AG09319 (cell line): ENCODE results near the gene PDE7B.

Experiments used
- DNase-seq: peaks from one replicate; pipeline ENCODE4 v3.0.0-alpha.2; 2010; ENCODE audit warnings: low read depth; ENCODE audit errors: extremely low read depth
- TF ChIP-seq, protein P1 (sequence below): IDR thresholded peaks from 2 replicates; pipeline ENCODE4 v1.5.1; 2011; ENCODE audit warnings: low read depth, mild to moderate bottlenecking, inconsistent platforms, low read length, moderate library complexity

PDE7B gene

DNA sequence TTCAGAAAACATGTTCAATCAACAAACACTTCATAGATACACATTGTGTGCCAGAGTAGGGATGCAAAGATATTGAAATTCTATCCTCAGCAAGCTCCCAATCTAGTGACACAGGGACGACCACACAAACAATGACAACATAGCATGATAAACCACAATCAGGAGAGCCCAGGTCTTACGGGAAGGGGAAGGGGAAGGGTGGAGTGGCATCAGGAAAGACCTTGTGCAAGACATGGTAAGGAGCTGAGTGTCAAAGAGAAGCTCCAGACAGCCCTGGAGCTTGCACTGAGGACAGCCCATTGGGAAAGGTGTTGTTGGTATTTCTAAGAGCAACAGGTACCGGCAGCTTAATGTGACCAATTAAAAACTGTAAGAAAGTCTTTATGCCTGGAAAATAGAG lies 103.6 kb downstream of the PDE7B start:
- TF ChIP-seq, protein P1, sequence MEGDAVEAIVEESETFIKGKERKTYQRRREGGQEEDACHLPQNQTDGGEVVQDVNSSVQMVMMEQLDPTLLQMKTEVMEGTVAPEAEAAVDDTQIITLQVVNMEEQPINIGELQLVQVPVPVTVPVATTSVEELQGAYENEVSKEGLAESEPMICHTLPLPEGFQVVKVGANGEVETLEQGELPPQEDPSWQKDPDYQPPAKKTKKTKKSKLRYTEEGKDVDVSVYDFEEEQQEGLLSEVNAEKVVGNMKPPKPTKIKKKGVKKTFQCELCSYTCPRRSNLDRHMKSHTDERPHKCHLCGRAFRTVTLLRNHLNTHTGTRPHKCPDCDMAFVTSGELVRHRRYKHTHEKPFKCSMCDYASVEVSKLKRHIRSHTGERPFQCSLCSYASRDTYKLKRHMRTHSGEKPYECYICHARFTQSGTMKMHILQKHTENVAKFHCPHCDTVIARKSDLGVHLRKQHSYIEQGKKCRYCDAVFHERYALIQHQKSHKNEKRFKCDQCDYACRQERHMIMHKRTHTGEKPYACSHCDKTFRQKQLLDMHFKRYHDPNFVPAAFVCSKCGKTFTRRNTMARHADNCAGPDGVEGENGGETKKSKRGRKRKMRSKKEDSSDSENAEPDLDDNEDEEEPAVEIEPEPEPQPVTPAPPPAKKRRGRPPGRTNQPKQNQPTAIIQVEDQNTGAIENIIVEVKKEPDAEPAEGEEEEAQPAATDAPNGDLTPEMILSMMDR = no peak
- no peak for DNase-seq

GRCh38 chr6:135962731-135963130 lies 111.2 kb downstream of the PDE7B start:
- no peak for DNase-seq
- TF ChIP-seq, protein P1 = no peak

- TF ChIP-seq, protein P1 = no peak
- no peak for DNase-seq
Measured at GRCh38 chr6:135970750-135971149, 119.2 kb downstream of the PDE7B start.

DNA sequence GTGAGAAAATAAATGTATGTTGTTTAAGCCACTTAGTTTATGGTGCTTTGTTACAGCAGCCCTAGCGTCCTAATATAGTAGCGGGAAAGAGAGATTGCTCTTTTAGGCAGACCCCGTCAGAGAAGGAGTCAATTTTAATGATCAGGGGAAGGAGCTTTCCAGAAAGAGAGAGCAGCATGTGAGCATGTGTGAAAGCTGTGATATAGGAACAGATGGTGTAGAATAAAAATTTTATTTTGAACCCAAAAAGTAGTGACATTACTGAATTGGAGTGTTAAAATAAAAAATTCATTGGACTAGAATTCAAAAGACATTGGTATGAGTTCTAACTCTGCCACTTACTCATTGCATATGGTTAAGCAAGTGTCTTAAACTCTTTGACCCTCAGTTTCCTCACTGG lies 119.8 kb downstream of the PDE7B start:
- TF ChIP-seq, protein P1 = no peak
- no peak for DNase-seq

GRCh38 chr6:135972150-135972549 lies 120.6 kb downstream of the PDE7B start:
- TF ChIP-seq, protein P1 = no peak

GRCh38 chr6:135972586-135972985 lies 121.1 kb downstream of the PDE7B start:
- TF ChIP-seq, protein P1 = no peak
- DNase-seq = no peak

More at GRCh38 chr6:135972150-135972549, 120.6 kb downstream of the PDE7B start:
- DNase-seq = no peak

DNA sequence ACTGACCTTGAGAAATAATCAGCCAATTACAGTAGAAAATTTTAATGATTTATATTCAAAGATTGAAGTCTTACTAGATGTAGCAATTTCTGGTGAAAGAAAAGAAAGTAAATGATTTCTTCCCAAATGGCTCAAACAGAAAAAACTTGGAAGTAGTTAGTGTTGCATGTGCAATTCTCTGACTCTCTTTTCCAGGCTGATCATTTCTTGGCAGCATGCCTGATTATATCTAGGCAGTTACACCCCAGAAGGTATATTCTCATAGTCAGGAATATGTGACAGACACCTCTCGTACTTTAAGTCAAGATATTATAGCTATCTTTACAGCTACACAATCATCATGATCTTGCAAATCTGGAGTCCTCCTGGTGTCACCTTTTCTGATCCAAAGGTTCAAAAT lies 122.9 kb downstream of the PDE7B start:
- TF ChIP-seq, protein P1 = no peak
- no peak for DNase-seq
